Skin epidermis (tissue), 12 donors: ENCODE results near the gene LENEP.

ENCODE experiments used
- H3K27ac ChIP-seq, 21 experiments: fragments of 200-600 bp; sonication (generic) in 11 of 21; one replicate each; pipeline ENCODE4 v1.5.0; 2020; ENCODE audit warnings: mild to moderate bottlenecking in 3 of 21, inconsistent platforms in 2 of 21, moderate library complexity in 2 of 21
- H3K4me3 ChIP-seq, 7 experiments: fragments of 200-600 bp; sonication (generic) in 2 of 7; one replicate each; pipeline ENCODE4 v1.5.0; 2020; ENCODE audit warnings: inconsistent platforms in 2 of 7, mild to moderate bottlenecking in 2 of 7, moderate library complexity in 1 of 7

The LENEP gene

GRCh38 chr1:155034318-155035208 is 41.2 kb downstream of the LENEP start:
- no peak overlapping the region for H3K4me3 ChIP-seq

GRCh38 chr1:155035936-155036335 is 42.5 kb downstream of the LENEP start:
- H3K4me3 ChIP-seq = no peak overlapping the region
- no peak overlapping the region for H3K27ac ChIP-seq

More at GRCh38 chr1:155034318-155035208, 41.2 kb downstream of the LENEP start:
- H3K27ac ChIP-seq = no peak overlapping the region

- H3K27ac ChIP-seq = peak overlapping the region in 4 of 21 experiments; percentile 64 to 83 (median 74)
- no peak overlapping the region for H3K4me3 ChIP-seq
Observed at GRCh38 chr1:155037043-155037442, 43.7 kb downstream of the LENEP start.

GRCh38 chr1:155037851-155038441 is 44.6 kb downstream of the LENEP start:
- H3K4me3 ChIP-seq = no peak overlapping the region
- H3K27ac ChIP-seq = peak overlapping the region in 18 of 21 experiments; percentile 56 to 86 (median 68)

GRCh38 chr1:155038602-155039307 is 45.4 kb downstream of the LENEP start:
- Histone ChIP-seq H3K4me3 (no peak overlapping the region), H3K27ac (peak overlapping the region in 20 of 21 experiments; percentile 32 to 86 (median 70))

- H3K4me3 ChIP-seq = no peak overlapping the region
- peak overlapping the region in 17 of 21 experiments; percentile 9 to 86 (median 64) for H3K27ac ChIP-seq
Observed at GRCh38 chr1:155039308-155039669, 45.9 kb downstream of the LENEP start.

GRCh38 chr1:155040358-155041093 is 47.1 kb downstream of the LENEP start:
- peak overlapping the region in 1 of 21 experiments; percentile 10 for H3K27ac ChIP-seq

GRCh38 chr1:155042789-155043188 is 49.4 kb downstream of the LENEP start:
- no peak overlapping the region for H3K27ac ChIP-seq
- no peak overlapping the region for H3K4me3 ChIP-seq

More at GRCh38 chr1:155040358-155041093, 47.1 kb downstream of the LENEP start:
- H3K4me3 ChIP-seq = no peak overlapping the region

GRCh38 chr1:155043301-155043702 is 49.9 kb downstream of the LENEP start:
- no peak overlapping the region for H3K4me3 ChIP-seq
- H3K27ac ChIP-seq = no peak overlapping the region

GRCh38 chr1:155043793-155044192 is 50.4 kb downstream of the LENEP start:
- Histone ChIP-seq H3K4me3 (no peak overlapping the region), H3K27ac (peak overlapping the region in 1 of 21 experiments; percentile 10)
